GM23338 (cell line): ENCODE results near the gene TBC1D16.

Experiments used
- CREB1 ChIP-seq: fragments of 250-450 bp; sonication (Bioruptor Pico); IDR thresholded peaks from 2 replicates; pipeline ENCODE4 v1.5.0; 2020; ENCODE audit warnings: low read depth, mild to moderate bottlenecking, moderate library complexity
- EZH2 ChIP-seq: fragments of 200-600 bp; sonication (generic); IDR thresholded peaks from one replicate; pipeline ENCODE4 v1.8.0; 2017; ENCODE audit warnings: antibody characterized with exemption, mild to moderate bottlenecking, low read depth; ENCODE audit not compliant: unreplicated experiment
- EZH2phosphoT487 ChIP-seq: fragments of 200-600 bp; sonication (generic); IDR thresholded peaks from one replicate; pipeline ENCODE4 v1.8.1; 2018; ENCODE audit warnings: antibody characterized with exemption; ENCODE audit not compliant: unreplicated experiment
- JUNB ChIP-seq: IDR thresholded peaks from one replicate; pipeline ENCODE4 v1.6.1; 2016; ENCODE audit warnings: antibody characterized with exemption; ENCODE audit not compliant: unreplicated experiment
- POLR2AphosphoS5 ChIP-seq: IDR thresholded peaks from 2 replicates; pipeline ENCODE4 v1.6.1; 2016; ENCODE audit warnings: antibody characterized with exemption, low read depth
- ZNF114 ChIP-seq: fragments of 250-450 bp; sonication (Bioruptor Pico); IDR thresholded peaks from 2 replicates; pipeline ENCODE4 v1.5.0; 2020; ENCODE audit warnings: mild to moderate bottlenecking, moderate library complexity
- TF ChIP-seq, protein P1 (sequence below), 2 experiments: fragments of 200-600 bp in 1 of 2; sonication (generic) in 1 of 2; conservative IDR thresholded peaks; 2 replicates each; pipeline versions ENCODE4 v1.5.1 to v1.6.1; 2016 to 2017; ENCODE audit warnings: antibody characterized with exemption in 2 of 2, low read depth in 2 of 2, mild to moderate bottlenecking in 2 of 2, moderate library complexity in 1 of 2
- TF ChIP-seq, protein P2 (sequence below): IDR thresholded peaks from one replicate; pipeline ENCODE4 v1.6.1; 2018; ENCODE audit warnings: antibody characterized with exemption; ENCODE audit not compliant: unreplicated experiment

DNA sequence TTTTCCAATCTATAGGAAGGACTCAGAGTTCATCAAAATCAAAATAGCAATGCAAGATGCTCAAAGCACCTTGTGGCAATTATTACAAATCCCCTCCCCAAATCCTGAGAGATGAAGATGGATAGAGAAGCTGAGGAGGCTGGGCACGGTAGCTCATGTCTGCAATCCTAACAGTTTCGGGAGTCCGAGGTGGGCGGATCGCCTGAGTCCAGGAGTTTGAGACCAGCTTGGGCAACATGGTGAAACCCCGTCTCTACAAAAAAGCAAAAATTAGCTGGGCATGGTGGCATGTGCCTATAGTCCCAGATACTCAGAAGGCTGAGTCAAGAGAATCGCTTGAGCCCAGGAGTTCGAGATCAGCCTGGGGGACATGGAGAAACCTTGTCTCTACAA, 8.6 kb downstream of the TBC1D16 start:
- TF ChIP-seq POLR2AphosphoS5 (no peak), EZH2 (no peak), CREB1 (CRISPR knock-in tag) (no peak), JUNB (no peak), EZH2phosphoT487 (no peak), ZNF114 (CRISPR knock-in tag) (no peak)
- TF ChIP-seq, protein P1, sequence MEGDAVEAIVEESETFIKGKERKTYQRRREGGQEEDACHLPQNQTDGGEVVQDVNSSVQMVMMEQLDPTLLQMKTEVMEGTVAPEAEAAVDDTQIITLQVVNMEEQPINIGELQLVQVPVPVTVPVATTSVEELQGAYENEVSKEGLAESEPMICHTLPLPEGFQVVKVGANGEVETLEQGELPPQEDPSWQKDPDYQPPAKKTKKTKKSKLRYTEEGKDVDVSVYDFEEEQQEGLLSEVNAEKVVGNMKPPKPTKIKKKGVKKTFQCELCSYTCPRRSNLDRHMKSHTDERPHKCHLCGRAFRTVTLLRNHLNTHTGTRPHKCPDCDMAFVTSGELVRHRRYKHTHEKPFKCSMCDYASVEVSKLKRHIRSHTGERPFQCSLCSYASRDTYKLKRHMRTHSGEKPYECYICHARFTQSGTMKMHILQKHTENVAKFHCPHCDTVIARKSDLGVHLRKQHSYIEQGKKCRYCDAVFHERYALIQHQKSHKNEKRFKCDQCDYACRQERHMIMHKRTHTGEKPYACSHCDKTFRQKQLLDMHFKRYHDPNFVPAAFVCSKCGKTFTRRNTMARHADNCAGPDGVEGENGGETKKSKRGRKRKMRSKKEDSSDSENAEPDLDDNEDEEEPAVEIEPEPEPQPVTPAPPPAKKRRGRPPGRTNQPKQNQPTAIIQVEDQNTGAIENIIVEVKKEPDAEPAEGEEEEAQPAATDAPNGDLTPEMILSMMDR (conservative IDR thresholded peaks at IDR 0.05; ENCODE audit: low read depth in 2 of 2) = no peak
- TF ChIP-seq, protein P2, sequence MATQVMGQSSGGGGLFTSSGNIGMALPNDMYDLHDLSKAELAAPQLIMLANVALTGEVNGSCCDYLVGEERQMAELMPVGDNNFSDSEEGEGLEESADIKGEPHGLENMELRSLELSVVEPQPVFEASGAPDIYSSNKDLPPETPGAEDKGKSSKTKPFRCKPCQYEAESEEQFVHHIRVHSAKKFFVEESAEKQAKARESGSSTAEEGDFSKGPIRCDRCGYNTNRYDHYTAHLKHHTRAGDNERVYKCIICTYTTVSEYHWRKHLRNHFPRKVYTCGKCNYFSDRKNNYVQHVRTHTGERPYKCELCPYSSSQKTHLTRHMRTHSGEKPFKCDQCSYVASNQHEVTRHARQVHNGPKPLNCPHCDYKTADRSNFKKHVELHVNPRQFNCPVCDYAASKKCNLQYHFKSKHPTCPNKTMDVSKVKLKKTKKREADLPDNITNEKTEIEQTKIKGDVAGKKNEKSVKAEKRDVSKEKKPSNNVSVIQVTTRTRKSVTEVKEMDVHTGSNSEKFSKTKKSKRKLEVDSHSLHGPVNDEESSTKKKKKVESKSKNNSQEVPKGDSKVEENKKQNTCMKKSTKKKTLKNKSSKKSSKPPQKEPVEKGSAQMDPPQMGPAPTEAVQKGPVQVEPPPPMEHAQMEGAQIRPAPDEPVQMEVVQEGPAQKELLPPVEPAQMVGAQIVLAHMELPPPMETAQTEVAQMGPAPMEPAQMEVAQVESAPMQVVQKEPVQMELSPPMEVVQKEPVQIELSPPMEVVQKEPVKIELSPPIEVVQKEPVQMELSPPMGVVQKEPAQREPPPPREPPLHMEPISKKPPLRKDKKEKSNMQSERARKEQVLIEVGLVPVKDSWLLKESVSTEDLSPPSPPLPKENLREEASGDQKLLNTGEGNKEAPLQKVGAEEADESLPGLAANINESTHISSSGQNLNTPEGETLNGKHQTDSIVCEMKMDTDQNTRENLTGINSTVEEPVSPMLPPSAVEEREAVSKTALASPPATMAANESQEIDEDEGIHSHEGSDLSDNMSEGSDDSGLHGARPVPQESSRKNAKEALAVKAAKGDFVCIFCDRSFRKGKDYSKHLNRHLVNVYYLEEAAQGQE = no peak
